Measurements from ENCODE around the gene NCOA1. TPM values are rescaled to one million over a fixed set of nuclear protein-coding genes. Genes with fewer than 3 reads are reported as not detected.

NCOA1 gene
- polyA plus RNA-seq, 3 donors, result 7.3 to 30.2 (median 10.2) TPM

DNA sequence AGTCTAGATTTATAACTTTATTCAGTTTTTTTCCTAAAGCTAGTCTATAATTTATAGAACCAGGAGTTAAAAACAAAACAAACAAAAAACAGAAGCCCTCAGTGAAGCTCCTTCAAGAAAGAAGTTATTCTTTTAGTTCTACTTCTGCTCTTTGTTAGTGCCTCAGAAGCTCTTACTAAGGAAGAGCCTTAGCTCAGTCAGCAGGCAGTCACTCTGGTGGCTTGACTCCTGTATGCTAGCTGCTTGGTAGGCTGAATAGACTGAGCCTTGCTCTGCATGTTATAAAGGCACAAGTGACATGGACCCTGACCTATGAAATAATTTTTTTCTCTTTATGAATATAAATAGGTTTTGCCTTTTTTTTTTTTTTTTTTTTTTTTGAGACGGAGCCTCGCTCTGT, 24.8 kb downstream of the NCOA1 start:
- WGBS (ENCODE audit: insufficient coverage), result no CpG with 5 or more reads among the region's 2 CpGs

DNA sequence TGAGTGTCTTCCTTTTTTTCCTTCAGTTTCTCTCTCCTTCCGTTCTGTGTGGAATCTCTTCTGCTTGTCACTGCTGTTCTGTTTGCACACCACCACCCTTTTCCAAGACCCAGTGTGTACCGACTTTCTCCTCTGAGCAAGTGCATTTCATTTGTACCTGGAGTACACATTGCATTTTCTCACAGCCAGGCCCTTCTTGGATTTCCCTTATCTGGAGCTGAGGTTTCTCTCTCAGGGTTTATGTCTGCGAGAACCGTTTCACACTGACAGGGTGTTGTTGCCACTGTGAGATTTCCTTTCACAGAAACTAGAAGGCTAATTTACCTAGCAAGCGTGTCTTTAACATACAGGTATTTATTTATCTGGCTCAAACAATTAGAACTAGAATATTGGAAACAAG, 26.2 kb downstream of the NCOA1 start:
- no peak overlapping the region for H2AFZ ChIP-seq (ENCODE audit: insufficient read depth, low read depth, low read length, poor library complexity, severe bottlenecking)
- no peaks in the 10 kb centered on the region for H3K27me3 ChIP-seq (ENCODE audit: control insufficient read depth in 2 of 2, insufficient read depth in 2 of 2, low read length in 2 of 2)
- no peak overlapping the region for H3K27ac ChIP-seq (ENCODE audit: low read depth in 1 of 2, low read length in 2 of 2)
- H3K79me2 ChIP-seq (ENCODE audit: insufficient read depth, low read length), result peaks cover 96% of the 10 kb centered on the region
- peaks cover 7 to 14% of the 10 kb centered on the region in 2 donors for H3K4me1 ChIP-seq (ENCODE audit: control insufficient read depth in 1 of 2, insufficient read depth in 2 of 2, low read length in 2 of 2)
- peaks cover 0 to 2% (median 0%) of the 10 kb centered on the region in 7 donors for H3K9me3 Mint-ChIP-seq
- no peak overlapping the region for H3K4me3 ChIP-seq (replicated peaks in 1 of 3; ENCODE audit: low read depth in 2 of 3, low read length in 3 of 3)
- H3K36me3 ChIP-seq (replicated peaks in 1 of 2; ENCODE audit: control insufficient read depth in 1 of 2, insufficient read depth in 2 of 2, low read length in 2 of 2), result no peaks in the 10 kb centered on the region
- H3K4me1 Mint-ChIP-seq, result peaks cover 22% of the 10 kb centered on the region
- H3K9me3 ChIP-seq (replicated peaks in 1 of 2; ENCODE audit: control insufficient read depth in 1 of 2, insufficient read depth in 1 of 2, low read length in 2 of 2), result no peaks in the 10 kb centered on the region
- 85% methylated on average over 2 of the region's 5 CpGs for WGBS (ENCODE audit: insufficient coverage)
- peaks cover 0 to 3% of the 10 kb centered on the region in 2 donors for H3K36me3 Mint-ChIP-seq
- intact Hi-C loops (cut with micrococcal nuclease), result no loop called here
- peaks cover 0 to 2% (median 0%) of the 10 kb centered on the region in 3 donors for H3K27me3 Mint-ChIP-seq (ENCODE audit: low read depth in 3 of 3)
- H3K4me2 ChIP-seq (replicated peaks; ENCODE audit: extremely low read depth, low read length, poor library complexity, severe bottlenecking), result no peak overlapping the region
- TF ChIP-seq, protein P1, sequence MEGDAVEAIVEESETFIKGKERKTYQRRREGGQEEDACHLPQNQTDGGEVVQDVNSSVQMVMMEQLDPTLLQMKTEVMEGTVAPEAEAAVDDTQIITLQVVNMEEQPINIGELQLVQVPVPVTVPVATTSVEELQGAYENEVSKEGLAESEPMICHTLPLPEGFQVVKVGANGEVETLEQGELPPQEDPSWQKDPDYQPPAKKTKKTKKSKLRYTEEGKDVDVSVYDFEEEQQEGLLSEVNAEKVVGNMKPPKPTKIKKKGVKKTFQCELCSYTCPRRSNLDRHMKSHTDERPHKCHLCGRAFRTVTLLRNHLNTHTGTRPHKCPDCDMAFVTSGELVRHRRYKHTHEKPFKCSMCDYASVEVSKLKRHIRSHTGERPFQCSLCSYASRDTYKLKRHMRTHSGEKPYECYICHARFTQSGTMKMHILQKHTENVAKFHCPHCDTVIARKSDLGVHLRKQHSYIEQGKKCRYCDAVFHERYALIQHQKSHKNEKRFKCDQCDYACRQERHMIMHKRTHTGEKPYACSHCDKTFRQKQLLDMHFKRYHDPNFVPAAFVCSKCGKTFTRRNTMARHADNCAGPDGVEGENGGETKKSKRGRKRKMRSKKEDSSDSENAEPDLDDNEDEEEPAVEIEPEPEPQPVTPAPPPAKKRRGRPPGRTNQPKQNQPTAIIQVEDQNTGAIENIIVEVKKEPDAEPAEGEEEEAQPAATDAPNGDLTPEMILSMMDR (IDR thresholded peaks at IDR 0.05), result no peak
- H3K9ac ChIP-seq (ENCODE audit: insufficient read depth, low read length, poor library complexity, severe bottlenecking), result no peak overlapping the region
- peaks cover 100% of the 10 kb centered on the region for H4K20me1 ChIP-seq (ENCODE audit: insufficient read depth, low read length)
- H3K27ac Mint-ChIP-seq, result peak overlapping the region in 1 of 7 donors; percentile 63
- no peak for DNase-seq
- H3K4me3 Mint-ChIP-seq, result no peak overlapping the region

More for the DNA sequence above, 24.8 kb downstream of the NCOA1 start:
- H3K4me3 Mint-ChIP-seq, result no peak overlapping the region
- Histone ChIP-seq H3K36me3 (replicated peaks in 1 of 2; ENCODE audit: control insufficient read depth in 1 of 2, insufficient read depth in 2 of 2, low read length in 2 of 2) (no peaks in the 10 kb centered on the region), H3K4me3 (replicated peaks in 1 of 3; ENCODE audit: low read depth in 2 of 3, low read length in 3 of 3) (no peak overlapping the region), H4K20me1 (ENCODE audit: insufficient read depth, low read length) (peaks cover 100% of the 10 kb centered on the region), H2AFZ (ENCODE audit: insufficient read depth, low read depth, low read length, poor library complexity, severe bottlenecking) (no peak overlapping the region), H3K9me3 (replicated peaks in 1 of 2; ENCODE audit: control insufficient read depth in 1 of 2, insufficient read depth in 1 of 2, low read length in 2 of 2) (no peaks in the 10 kb centered on the region), H3K4me2 (replicated peaks; ENCODE audit: extremely low read depth, low read length, poor library complexity, severe bottlenecking) (no peak overlapping the region), H3K27me3 (ENCODE audit: control insufficient read depth in 2 of 2, insufficient read depth in 2 of 2, low read length in 2 of 2) (no peaks in the 10 kb centered on the region), H3K27ac (ENCODE audit: low read depth in 1 of 2, low read length in 2 of 2) (peak overlapping the region in 1 of 2 donors; percentile 5), H3K9ac (ENCODE audit: insufficient read depth, low read length, poor library complexity, severe bottlenecking) (no peak overlapping the region), H3K79me2 (ENCODE audit: insufficient read depth, low read length) (peaks cover 96% of the 10 kb centered on the region), H3K4me1 (ENCODE audit: control insufficient read depth in 1 of 2, insufficient read depth in 2 of 2, low read length in 2 of 2) (peaks cover 7 to 20% of the 10 kb centered on the region in 2 donors)
- peaks cover 0 to 3% of the 10 kb centered on the region in 2 donors for H3K36me3 Mint-ChIP-seq
- peaks cover 29% of the 10 kb centered on the region for H3K4me1 Mint-ChIP-seq
- H3K27ac Mint-ChIP-seq, result peak overlapping the region in 2 of 7 donors; percentile 7 to 25
- peaks cover 0 to 2% (median 0%) of the 10 kb centered on the region in 7 donors for H3K9me3 Mint-ChIP-seq
- TF ChIP-seq, protein P1 (IDR thresholded peaks at IDR 0.05), result no peak
- peak in 2 of 3 donors; percentile 14 to 25 for DNase-seq
- intact Hi-C loops (cut with micrococcal nuclease), result no loop called here
- peaks cover 0 to 2% (median 0%) of the 10 kb centered on the region in 3 donors for H3K27me3 Mint-ChIP-seq (ENCODE audit: low read depth in 3 of 3)

Data from CD14-positive monocyte (primary cell).